NCI-H1436 (cell line): ENCODE measurements around the gene TFPI.
"Not testable (repeated sequence)": the region's sequence is repeated elsewhere in the genome, so short reads cannot be mapped to it uniquely, and the experiment has no call there.

Experiments used
- DNase-seq: peaks from one replicate; lab custom pipeline; 2025; lab: John Stamatoyannopoulos, UW

The TFPI gene

DNA sequence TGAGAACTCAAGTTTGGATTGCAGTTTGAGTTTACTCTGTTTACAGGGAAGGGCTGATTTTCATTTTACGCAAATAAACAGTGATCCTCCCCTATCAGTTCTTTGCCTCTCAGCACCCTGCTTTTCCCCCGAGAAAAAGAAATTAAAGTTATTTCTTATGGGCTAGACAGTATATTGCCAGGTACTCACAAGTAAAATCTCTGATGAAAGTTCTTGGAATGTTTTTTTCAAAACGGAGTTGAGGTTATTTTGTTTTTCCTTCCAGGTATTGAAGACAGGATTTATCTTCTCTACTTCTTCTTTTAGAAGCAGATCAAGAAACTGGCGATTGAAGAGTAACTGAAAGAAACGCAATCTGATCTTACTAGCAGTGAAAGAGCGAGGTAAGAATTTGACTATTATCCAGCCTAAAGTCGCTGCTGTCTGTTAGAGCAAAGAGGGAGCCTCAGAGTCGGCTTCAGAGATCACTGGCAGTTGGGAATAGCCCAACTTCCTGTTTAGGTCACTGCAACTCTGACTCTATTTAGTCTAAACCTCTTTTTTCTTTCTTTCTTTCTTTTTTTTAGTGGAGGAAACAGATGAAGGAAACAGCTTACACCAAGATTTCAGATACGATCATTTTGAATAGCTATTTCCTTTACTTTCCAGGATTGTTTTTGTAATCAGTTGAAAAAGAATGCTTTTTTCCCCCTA is at the start of gene TFPI:
Gene TFPI (minus strand): TSS at position 425 of the 693 bp plus-strand sequence. CDS start 50,667 bp downstream, outside the sequence.
- DNase-seq, result no peak

DNA sequence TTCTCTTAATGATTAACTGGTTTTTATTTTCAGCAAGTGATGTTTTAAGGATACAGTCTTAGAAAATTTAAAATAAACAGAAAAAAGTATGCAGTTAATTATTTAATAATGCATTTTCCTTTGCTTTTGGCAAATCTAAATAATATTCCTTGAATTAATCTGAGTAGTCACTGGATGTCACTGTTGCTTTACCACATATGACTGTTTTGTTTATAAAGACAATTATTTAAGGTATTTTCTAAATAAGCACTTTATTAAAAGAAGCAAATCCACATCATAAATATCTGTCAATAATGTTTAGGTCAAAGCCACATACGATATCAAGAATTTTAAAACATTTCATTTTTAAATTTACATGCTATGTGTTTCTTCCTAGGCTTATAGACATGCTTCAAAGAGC is 40.6 kb upstream of the TFPI start:
- DNase-seq, result no peak

- DNase-seq, result no peak
These were observed 39.5 kb upstream of the TFPI start for GRCh38 chr2:187593697-187594096.

DNA sequence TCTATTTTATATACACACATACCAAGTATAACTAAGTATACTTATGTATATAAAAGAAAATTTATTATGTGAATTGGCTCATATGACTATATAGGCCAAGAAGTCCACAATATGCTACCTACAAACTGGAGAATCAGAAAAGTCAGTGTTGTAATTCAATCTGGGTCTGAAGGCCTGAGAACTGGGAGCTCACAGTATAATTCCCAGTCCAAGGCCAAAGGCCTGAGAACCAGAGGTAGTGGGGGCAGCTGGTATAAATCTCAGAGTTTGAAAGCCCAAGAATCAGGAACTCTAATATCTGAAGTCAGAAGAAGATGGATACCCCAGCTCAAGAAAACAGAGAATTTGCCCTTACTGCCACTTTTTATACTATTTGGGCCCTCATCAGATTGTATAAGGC is 38.9 kb upstream of the TFPI start:
- no peak for DNase-seq

GRCh38 chr2:187590175-187590574 is 35.9 kb upstream of the TFPI start:
- DNase-seq, result no peak

DNA sequence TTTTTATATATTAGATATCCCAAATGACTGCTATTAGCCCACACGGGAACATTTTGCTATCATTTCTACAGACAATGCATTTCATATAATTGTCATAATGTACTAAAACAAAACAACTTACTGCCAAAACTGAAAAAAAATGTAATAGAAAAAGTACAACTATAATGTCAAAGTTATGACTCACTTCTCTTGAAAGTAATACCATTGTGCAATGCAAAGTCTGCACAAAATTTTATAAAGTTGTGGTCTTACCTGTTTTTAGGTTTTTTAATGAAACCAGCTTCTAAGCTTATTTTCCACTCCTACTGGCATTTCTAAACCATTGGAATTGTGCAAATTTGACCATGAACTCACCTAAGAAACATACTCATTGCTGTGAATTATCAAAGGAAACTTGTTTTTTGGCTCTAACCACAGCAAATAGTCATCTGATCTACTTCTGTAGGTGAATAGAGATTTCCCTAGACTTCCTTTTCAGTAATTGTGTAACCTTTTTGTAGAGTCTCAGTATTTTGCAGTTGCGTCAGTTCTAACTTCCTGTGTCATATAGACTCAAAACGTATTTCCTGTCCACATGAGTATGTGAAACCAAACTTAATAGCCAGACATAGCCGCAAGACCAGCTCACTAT is 31.9 kb upstream of the TFPI start:
- DNase-seq, result no peak

DNA sequence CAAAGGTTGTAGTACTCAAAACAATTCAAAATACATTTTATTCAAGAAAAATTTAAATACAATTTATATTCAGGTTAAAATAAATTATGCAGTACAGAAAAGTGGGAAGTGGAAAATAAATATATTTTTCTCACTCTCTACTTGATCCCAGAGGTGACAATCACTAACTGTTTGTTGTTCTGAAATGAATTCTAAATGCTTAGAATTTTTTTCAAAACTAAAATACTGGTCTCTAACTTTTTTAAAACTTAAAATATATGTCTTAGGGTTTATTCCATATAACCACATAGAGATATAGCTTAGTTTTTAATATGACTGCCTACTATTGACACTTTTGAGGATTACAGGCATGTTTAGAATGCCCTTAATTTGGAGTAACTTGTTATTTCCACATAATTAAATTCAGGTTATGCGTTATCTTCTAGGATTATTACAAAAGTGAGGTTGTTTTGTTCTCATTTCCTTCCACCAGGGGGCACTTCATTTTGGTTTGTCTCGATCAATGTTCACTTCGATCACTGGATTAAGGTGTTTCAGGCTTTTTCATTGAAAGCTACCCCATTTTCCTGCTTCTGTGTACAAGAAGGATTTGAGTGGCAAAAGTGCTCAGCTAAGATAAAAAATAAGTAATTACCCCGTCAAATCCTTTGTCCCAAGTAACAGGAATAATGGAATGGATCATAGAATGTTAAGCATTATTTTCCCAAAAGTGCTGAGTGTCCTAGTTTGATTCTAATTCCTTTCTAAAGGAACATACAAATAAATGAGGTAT is 27.1 kb upstream of the TFPI start:
- peak; percentile 24 for DNase-seq

- DNase-seq, result peak; percentile 42
These were observed 26.4 kb upstream of the TFPI start for GRCh38 chr2:187580462-187581124.

DNA sequence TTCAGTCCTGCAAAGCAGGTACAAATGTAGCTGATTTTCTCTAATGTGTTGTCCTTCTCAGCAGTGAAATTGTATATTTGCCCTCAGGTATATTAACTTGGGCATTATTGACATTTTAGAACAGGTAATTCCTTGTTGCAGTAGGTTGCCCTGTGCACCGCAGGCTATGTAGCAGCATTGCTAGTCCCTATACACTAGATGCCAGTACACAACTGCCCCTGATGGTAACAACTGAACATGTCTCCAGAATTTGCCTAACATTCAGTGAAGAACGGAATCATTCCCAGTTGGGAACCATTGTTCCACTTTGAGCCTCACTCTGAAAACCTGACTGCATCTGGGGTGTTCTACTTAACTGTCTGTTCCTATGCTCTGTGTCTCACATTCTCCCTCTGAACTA is 23.1 kb upstream of the TFPI start:
- no peak for DNase-seq

GRCh38 chr2:187576906-187577305 is 22.7 kb upstream of the TFPI start:
- DNase-seq, result no peak

GRCh38 chr2:187575751-187576067 is 21.5 kb upstream of the TFPI start:
- no peak for DNase-seq

DNA sequence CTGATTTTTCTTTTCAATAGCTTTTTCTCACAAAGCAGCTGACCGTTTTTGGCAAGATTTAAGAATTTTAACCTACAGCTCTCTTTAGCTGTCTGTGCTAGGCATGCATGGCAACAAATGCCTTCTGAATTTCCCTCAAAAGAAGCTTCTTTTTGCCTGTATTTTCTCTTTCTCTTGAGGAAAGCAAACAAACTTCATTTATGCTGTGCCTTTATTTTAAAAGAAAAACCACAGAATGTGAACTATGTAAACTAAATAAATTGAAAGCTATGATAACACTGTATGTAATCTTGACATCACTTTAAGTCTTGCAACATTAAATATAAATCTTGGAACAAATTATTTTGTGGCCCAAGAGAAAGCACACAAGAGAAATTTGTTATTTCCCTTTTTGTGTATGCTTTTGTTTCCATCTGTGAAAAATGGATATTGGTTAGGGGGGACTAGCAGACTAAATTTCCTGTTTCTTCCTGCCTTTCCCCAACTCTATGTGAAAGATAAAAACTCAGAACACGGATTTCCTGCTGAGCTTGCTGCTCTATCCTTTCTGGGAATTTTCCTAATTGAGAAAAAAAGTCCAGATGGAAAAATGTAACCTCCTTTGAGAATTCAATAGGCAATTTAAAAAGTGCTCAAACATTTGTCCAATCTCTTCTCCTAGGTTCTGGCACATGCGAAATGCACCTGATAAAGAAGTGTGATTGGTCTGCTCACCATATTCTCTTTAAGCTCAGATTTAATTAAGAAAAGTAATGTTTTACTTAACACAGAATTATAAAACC is 20.9 kb upstream of the TFPI start:
- DNase-seq, result no peak

DNA sequence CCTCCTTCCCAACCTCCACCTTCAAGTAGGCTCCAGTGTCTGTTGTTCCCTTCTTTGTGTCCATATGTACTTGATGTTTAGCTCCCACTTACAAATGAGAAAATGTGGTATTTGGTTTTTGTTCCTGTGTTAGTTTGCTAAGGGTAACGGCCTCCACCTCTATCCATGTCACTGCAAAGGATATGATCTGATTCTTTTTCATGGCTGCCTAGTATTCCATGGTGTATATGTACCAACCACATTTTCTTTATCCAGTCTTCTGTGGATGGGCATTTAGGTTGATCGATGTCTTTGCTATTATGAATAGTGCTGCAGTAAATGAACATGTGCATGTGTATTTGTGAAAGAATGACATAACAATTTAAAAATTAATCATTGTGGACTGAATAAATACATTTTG is 19.5 kb upstream of the TFPI start:
- DNase-seq, result no peak

- DNase-seq, result not testable (repeated sequence)
These were observed 17.8 kb upstream of the TFPI start for GRCh38 chr2:187571996-187572395.

DNA sequence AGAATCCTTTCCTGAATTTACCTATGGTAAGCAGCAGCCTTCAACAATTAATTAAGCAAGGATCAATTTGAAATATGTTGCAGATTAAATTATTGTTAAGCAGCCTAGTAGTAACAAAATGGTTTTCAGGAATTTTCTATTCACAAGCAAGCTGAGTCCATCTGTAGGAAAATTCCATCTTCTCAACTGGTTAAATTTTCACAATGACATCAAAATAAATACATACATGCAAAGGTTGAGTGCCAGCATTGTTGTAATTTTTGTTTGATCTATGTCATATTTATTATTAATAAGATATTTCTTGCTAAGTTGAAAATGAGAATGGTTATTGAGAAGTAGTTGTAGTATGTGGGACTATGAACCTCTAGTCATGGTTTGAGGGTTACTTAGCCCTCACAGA is 15.3 kb upstream of the TFPI start:
- no peak for DNase-seq

DNA sequence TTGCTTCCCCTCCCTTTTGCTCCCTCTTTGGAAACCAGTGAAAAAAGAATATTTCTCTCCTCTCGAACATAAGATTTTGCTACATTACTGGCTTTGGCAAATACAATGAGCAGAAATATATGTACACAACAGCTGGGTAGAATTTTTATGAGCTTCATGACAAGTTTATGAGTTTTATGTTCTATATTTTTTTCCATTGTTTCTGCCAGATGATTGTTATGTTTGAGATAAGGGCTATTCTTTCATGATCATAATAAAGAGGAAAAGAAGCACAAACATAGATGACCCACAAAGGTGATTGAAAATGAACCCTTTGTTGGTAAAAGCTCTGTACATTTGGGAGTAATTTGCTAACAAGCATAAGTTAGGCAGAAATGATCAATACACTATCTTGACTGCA is 14.8 kb upstream of the TFPI start:
- DNase-seq, result no peak

GRCh38 chr2:187567126-187567525 is 12.9 kb upstream of the TFPI start:
- no peak for DNase-seq

DNA sequence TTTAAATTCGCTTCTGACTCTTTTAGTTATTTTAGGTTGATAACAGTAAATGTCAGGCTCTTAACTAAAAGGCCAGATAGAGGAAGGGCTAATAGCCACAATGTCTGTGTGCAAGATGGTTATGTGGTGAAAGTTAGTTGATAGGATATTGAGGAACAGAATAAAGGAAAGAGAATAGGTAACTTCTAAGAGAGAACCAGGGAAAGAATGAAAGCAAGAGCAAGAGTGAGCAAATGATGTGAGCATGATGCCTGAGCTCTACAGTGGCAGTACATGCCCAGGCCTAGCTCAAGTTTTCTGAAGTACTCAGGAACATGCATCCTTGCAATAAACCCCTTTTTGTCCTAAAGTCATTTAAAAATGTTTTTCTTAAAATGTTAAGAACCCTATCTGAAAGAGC is 12.5 kb upstream of the TFPI start:
- DNase-seq, result no peak

- no peak for DNase-seq
These were observed 12.0 kb upstream of the TFPI start for GRCh38 chr2:187566266-187566665.

GRCh38 chr2:187565618-187566017 is 11.4 kb upstream of the TFPI start:
- not testable (repeated sequence) for DNase-seq

GRCh38 chr2:187556493-187556892 is 2.3 kb upstream of the TFPI start:
- DNase-seq, result not testable (repeated sequence)

GRCh38 chr2:187554704-187555082 is 458 bp upstream of the TFPI start:
- no peak for DNase-seq
